AG09309 (cell line): ENCODE measurements around the gene RASSF3.

Experiments
- DNase-seq: peaks from one replicate; pipeline ENCODE4 v3.0.0-alpha.2; 2010; ENCODE audit warnings: low read depth
- H3K4me3 ChIP-seq: 2 replicates; pipeline ENCODE4 v1.5.1; 2011; ENCODE audit warnings: mild to moderate bottlenecking, low read depth, low read length, moderate library complexity; ENCODE audit not compliant: control insufficient read depth
- TF ChIP-seq, protein P1 (sequence below): IDR thresholded peaks from 2 replicates; pipeline ENCODE4 v1.5.1; 2011; ENCODE audit warnings: mild to moderate bottlenecking, low read depth, low read length, inconsistent platforms; ENCODE audit not compliant: insufficient read depth, control insufficient read depth; ENCODE audit errors: missing control alignments

Gene RASSF3

DNA sequence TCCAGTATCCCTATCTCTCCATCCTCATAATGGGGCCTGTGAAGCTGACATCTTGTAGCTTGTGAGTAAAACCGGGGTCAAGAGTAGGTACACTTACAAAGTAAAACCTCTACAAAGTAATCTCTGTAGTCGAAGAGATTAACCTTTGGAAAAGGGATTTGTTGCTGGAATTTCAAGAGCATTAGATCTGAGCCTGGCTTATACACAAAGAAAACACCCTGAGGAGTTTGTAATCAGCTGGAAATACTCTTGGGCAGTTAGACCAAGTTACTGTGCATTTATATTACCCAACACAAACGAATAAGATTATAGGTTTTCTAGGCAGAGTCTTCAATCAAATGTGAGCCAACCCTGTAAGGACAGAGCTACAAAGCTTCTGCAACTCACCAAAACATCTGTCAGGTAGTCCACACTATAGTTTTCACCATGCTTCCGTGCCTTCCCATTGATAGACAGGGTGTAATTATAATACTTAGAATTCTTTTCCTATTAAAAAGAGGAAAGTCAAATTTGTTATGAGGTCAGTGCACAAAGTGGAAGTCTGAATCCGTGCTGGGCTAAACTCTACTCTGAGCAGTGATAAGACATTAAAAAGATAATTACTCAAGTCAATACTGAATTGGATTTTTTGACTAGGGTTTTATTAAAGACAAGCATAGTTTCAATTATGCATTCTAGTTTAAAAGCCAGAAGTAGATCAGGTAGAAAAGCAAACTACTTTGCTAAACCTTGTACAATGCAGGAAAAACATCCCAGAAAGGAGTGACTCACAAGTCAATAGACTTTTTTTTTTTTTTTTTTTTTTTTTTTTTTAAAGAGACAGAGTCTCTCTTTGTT, 134.3 kb downstream of the RASSF3 start:
- no peak overlapping the region for H3K4me3 ChIP-seq
- DNase-seq, result no peak
- TF ChIP-seq, protein P1, sequence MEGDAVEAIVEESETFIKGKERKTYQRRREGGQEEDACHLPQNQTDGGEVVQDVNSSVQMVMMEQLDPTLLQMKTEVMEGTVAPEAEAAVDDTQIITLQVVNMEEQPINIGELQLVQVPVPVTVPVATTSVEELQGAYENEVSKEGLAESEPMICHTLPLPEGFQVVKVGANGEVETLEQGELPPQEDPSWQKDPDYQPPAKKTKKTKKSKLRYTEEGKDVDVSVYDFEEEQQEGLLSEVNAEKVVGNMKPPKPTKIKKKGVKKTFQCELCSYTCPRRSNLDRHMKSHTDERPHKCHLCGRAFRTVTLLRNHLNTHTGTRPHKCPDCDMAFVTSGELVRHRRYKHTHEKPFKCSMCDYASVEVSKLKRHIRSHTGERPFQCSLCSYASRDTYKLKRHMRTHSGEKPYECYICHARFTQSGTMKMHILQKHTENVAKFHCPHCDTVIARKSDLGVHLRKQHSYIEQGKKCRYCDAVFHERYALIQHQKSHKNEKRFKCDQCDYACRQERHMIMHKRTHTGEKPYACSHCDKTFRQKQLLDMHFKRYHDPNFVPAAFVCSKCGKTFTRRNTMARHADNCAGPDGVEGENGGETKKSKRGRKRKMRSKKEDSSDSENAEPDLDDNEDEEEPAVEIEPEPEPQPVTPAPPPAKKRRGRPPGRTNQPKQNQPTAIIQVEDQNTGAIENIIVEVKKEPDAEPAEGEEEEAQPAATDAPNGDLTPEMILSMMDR, result no peak

DNA sequence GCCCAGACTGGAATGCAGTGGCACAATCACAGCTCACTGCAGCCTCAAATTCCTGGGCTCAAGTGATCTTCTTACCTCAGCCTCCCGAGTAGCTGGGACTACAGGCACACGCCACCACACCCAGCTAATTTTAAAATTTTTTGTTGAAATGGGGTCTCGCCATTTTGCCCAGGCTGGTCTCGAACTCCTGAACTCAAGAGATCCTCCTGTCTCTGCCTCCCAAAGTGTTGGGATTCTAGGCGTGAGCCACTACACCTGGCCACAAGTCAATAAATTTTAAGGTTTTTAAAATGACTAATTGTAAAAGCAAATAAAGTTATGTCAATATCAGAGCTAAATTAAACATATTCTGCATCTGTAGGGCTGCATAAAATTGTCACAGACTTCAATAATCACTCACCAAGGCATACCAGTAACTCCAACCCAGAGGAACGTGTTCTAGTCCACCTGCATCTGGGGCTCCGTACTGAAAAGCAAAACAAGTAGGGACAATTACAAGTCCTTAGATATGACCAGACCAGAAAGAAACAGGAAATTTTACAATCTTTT, 135.0 kb downstream of the RASSF3 start:
- TF ChIP-seq, protein P1, result no peak
- H3K4me3 ChIP-seq, result no peak overlapping the region
- DNase-seq, result no peak

DNA sequence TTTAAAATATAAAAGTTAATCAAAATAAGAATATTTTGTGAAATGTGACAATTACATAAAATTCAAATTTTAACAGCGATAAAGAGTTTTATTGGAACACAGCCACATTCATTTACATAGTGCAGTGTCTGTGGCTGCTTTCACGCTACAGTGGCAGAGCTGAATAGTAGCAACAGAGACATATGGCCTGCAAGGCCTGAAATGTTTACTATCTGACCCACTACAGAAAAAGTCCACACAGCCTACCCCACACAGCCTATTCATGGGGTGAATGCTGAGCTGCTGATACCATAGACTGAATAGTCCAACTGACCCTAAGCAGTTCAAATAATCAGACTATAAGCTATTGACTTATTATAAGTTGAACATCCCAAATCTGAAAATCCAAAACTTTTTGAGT, 135.7 kb downstream of the RASSF3 start:
- no peak overlapping the region for H3K4me3 ChIP-seq
- TF ChIP-seq, protein P1, result no peak
- DNase-seq, result no peak

DNA sequence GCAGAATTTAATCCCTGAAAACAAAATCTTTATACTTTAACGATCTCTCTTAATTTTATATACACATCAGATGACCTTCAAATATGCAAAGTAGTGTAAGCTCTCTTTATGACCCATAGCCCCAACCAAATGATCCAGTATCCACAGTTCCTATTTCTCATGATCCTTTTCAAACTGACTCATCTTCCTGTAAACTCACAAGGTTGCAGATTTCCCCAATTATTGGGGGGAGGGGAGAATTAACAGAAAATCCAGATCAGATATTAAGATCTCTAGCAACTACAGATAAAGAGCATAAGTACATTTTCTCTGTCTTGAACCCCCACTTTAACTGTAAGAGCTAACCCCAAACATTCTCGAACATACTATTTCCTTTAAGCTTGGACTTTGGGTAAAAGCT, 136.4 kb downstream of the RASSF3 start:
- DNase-seq, result no peak
- H3K4me3 ChIP-seq, result no peak overlapping the region
- TF ChIP-seq, protein P1, result no peak
